Adrenal gland (tissue), 12 donors: ENCODE results near the gene SQOR. TPM values are rescaled to one million over a fixed set of nuclear protein-coding genes. Genes with fewer than 3 reads are reported as not detected.

Source experiments
- DNase-seq, 7 donors: peaks; one replicate each; pipeline ENCODE4 v3.0.0-alpha.2; 2019 to 2020
- H3K27ac ChIP-seq, 5 donors: fragments of 200-600 bp; sonication (generic) in 4 of 5; 1 replicate in 3 of 5; 2 replicates in 2 of 5; pipeline versions ENCODE4 v1.5.1 to v1.8.0; 2016 to 2020; ENCODE audit warnings: mild to moderate bottlenecking in 1 of 5
- H3K27me3 ChIP-seq: fragments of 200-600 bp; 2 replicates; pipeline ENCODE4 v1.8.0; 2021
- H3K36me3 ChIP-seq, 2 donors: fragments of 200-600 bp; replicated peaks in 1 of 2; 1 replicate in 1 of 2; 2 replicates in 1 of 2; pipeline versions ENCODE4 v1.5.1 to v1.8.0; 2018 to 2022
- H3K4me1 ChIP-seq, 2 donors: fragments of 200-600 bp; replicated peaks in 1 of 2; 1 replicate in 1 of 2; 2 replicates in 1 of 2; pipeline versions ENCODE4 v1.5.1 to v1.8.0; 2018 to 2021
- H3K4me3 ChIP-seq, 4 donors: fragments of 200-600 bp; sonication (generic) in 3 of 4; one replicate each; pipeline ENCODE4 v1.5.1; 2016 to 2018
- H3K9me3 ChIP-seq, 3 donors: fragments of 200-600 bp; sonication (generic) in 1 of 3; replicated peaks in 1 of 3; 1 replicate in 2 of 3; 2 replicates in 1 of 3; pipeline versions ENCODE4 v1.5.1 to v1.8.0; 2016 to 2021
- CTCF ChIP-seq, 6 experiments: fragments of 450-650 bp in 4 of 6; fragments of 200-600 bp in 2 of 6; sonication (generic) in 1 of 6; IDR thresholded peaks; 1 replicate in 5 of 6; 2 replicates in 1 of 6; pipeline versions ENCODE4 v1.5.1 to v1.8.0; 2016 to 2021; ENCODE audit warnings: antibody characterized with exemption in 6 of 6, mild to moderate bottlenecking in 2 of 6, moderate library complexity in 1 of 6
- POLR2A ChIP-seq, 2 donors: fragments of 450-650 bp; IDR thresholded peaks; one replicate each; pipeline ENCODE4 v1.6.1; 2017; ENCODE audit warnings: antibody characterized with exemption in 2 of 2, mild to moderate bottlenecking in 2 of 2, moderate library complexity in 1 of 2
- WGBS, 4 donors: extraction: QIAGEN DNeasy Blood & Tissue Kit in 2 of 4; methylation state at CpG; one replicate each; pipeline versions ENCODE4 v1.1.5 to v1.1.7; 2013 to 2017; 5-methylcytosine and 5-hydroxymethylcytosine counted together
- intact Hi-C, 2 donors: fragments of 100-400 bp; cut with DNase I; formaldehyde crosslinking; loops; one replicate each; pipeline versions ENCODE4 v1.14.1 to v1.15.0; 2022 to 2023
- polyA plus RNA-seq, 3 donors: library from polyadenylated mRNA; stranded (reverse); fragments of 200-250 nt in 2 of 3; fragments of 350-450 nt in 1 of 3; fragmentation: Illumina TruSeq in 1 of 3; extraction: RNeasy Lipid Tissue Mini Kit (QIAGEN cat#74804) in 1 of 3; gene quantifications; one replicate each; pipeline ENCODE4 v1.2.3, GENCODE V29; 2013 to 2014
- total RNA-seq, 9 donors: library from RNA; depleted of rRNA in 4 of 9; stranded (reverse); fragments of >200 nt in 4 of 9; fragments of 120-200 nt in 1 of 9; fragmentation: NEBNext Ultra II Directional in 1 of 9; extraction: Animal tissue kit (Norgen Biotek cat#: 25700) in 1 of 9; gene quantifications; one replicate each; pipeline versions ENCODE4 v1.1.0 to v1.2.4, GENCODE V29; 2013 to 2023
- donor health status: healthy with polysubstance abuse.
- donor health status: Bipolar disorder and iron deficiency.
- donor health status: DM: yes; HTN: yes; CAD: no.
- donor health status: DM: no; HTN: no; CAD: no.
- donor health status: DM: no; HTN: no; CAD: no.
- donor health status: DM: yes; HTN: yes; CAD: no.

SQOR gene
- total and polyA plus RNA-seq, 12 donors = 2.9 to 92.7 (median 33.0) TPM

GRCh38 chr15:45728641-45729040 is 93.8 kb downstream of the SQOR start:
- Histone ChIP-seq H3K4me3 (no peak overlapping the region), H3K27me3 (no peaks in the 10 kb centered on the region), H3K36me3 (no peaks in the 10 kb centered on the region), H3K4me1 (no peaks in the 10 kb centered on the region), H3K9me3 (no peaks in the 10 kb centered on the region), H3K27ac (no peak overlapping the region)
- intact Hi-C loops = no loop called here
- TF ChIP-seq CTCF (IDR thresholded peaks at IDR 0.05) = no peak
- no peak for TF ChIP-seq POLR2A (IDR thresholded peaks at IDR 0.05)
- 82 to 91% (median 86%) methylated on average over 3 of the region's 3 CpGs for WGBS, 4 donors
- no peak for DNase-seq

- H3K9me3 ChIP-seq = no peaks in the 10 kb centered on the region
- no peak overlapping the region for H3K27ac ChIP-seq
- intact Hi-C loops = no loop called here
- 53 to 74% (median 67%) methylated on average over 7 of the region's 7 CpGs for WGBS, 4 donors
- DNase-seq = no peak
- no peaks in the 10 kb centered on the region for H3K4me1 ChIP-seq
- no peak for TF ChIP-seq CTCF (IDR thresholded peaks at IDR 0.05)
- no peak for TF ChIP-seq POLR2A (IDR thresholded peaks at IDR 0.05)
- H3K27me3 ChIP-seq = no peaks in the 10 kb centered on the region
- no peak overlapping the region for H3K4me3 ChIP-seq
- no peaks in the 10 kb centered on the region for H3K36me3 ChIP-seq
Measured at GRCh38 chr15:45729141-45729540, 94.3 kb downstream of the SQOR start.

DNA sequence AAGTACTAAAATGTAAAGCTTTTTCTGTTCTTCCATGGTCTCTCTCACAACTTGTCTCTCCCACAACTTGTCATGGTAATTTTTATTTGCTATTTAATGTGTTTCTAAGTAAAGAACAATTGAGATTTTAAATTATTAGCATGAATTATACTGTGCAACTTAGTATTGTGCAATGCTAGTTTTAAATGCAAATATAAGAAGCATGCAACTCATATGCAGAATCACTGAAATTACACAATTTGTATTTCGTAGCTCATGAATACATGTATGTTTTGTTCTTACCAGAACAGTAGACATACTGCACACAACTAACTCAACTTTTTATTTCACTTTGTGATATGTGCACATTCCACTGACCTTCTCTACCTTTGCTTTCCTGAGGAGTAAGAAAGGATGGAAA is 96.5 kb downstream of the SQOR start:
- intact Hi-C loops = no loop called here
- WGBS, 4 donors = 71 to 92% (median 78%) methylated on average over 1 of the region's 1 CpG
- H3K4me1 ChIP-seq = peaks cover 0 to 3% of the 10 kb centered on the region in 2 donors

GRCh38 chr15:45732662-45733061 is 97.8 kb downstream of the SQOR start:
- no peaks in the 10 kb centered on the region for H3K36me3 ChIP-seq
- no peak for DNase-seq
- TF ChIP-seq POLR2A (IDR thresholded peaks at IDR 0.05) = no peak
- TF ChIP-seq CTCF (IDR thresholded peaks at IDR 0.05) = no peak
- H3K4me1 ChIP-seq = peaks cover 0 to 3% of the 10 kb centered on the region in 2 donors
- intact Hi-C loops = no loop called here
- no peak overlapping the region for H3K4me3 ChIP-seq
- 21 to 48% (median 23%) methylated on average over 2 of the region's 2 CpGs for WGBS, 4 donors
- no peaks in the 10 kb centered on the region for H3K27me3 ChIP-seq
- H3K27ac ChIP-seq = no peak overlapping the region
- no peaks in the 10 kb centered on the region for H3K9me3 ChIP-seq

More for the DNA sequence above, 96.5 kb downstream of the SQOR start:
- H3K27me3 ChIP-seq = no peaks in the 10 kb centered on the region
- H3K27ac ChIP-seq = no peak overlapping the region
- no peaks in the 10 kb centered on the region for H3K9me3 ChIP-seq
- TF ChIP-seq CTCF (IDR thresholded peaks at IDR 0.05) (no peak), POLR2A (IDR thresholded peaks at IDR 0.05) (no peak)
- DNase-seq = no peak
- no peak overlapping the region for H3K4me3 ChIP-seq
- no peaks in the 10 kb centered on the region for H3K36me3 ChIP-seq
